Astrocyte of the cerebellum (primary cell): ENCODE measurements around the gene TYMS.

Experiments used
- DNase-seq: peaks from one replicate; pipeline ENCODE4 v3.0.0-alpha.2; 2011; ENCODE audit warnings: low read depth
- H3K4me3 ChIP-seq: 2 replicates; pipeline ENCODE4 v1.5.1; 2011; ENCODE audit warnings: mild to moderate bottlenecking, low read depth, low read length, moderate library complexity
- in situ Hi-C: cut with HindIII; loops from 2 replicates; pipeline ENCODE4 v1.10.0; 2017; ENCODE audit warnings: low sequenced_read_pairs
- TF ChIP-seq, protein P1 (sequence below): IDR thresholded peaks from 2 replicates; pipeline ENCODE4 v1.5.1; 2012; ENCODE audit warnings: low read length, low read depth, moderate library complexity, mild to moderate bottlenecking; ENCODE audit errors: missing control alignments

The TYMS gene

DNA sequence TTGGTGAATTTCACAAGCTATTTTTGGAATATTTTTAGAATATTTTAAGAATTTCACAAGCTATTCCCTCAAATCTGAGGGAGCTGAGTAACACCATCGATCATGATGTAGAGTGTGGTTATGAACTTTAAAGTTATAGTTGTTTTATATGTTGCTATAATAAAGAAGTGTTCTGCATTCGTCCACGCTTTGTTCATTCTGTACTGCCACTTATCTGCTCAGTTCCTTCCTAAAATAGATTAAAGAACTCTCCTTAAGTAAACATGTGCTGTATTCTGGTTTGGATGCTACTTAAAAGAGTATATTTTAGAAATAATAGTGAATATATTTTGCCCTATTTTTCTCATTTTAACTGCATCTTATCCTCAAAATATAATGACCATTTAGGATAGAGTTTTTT is 15.9 kb downstream of the TYMS start:
- no peak for DNase-seq
- H3K4me3 ChIP-seq: no peak overlapping the region
- in situ Hi-C loops: no loop called here
- TF ChIP-seq, protein P1, sequence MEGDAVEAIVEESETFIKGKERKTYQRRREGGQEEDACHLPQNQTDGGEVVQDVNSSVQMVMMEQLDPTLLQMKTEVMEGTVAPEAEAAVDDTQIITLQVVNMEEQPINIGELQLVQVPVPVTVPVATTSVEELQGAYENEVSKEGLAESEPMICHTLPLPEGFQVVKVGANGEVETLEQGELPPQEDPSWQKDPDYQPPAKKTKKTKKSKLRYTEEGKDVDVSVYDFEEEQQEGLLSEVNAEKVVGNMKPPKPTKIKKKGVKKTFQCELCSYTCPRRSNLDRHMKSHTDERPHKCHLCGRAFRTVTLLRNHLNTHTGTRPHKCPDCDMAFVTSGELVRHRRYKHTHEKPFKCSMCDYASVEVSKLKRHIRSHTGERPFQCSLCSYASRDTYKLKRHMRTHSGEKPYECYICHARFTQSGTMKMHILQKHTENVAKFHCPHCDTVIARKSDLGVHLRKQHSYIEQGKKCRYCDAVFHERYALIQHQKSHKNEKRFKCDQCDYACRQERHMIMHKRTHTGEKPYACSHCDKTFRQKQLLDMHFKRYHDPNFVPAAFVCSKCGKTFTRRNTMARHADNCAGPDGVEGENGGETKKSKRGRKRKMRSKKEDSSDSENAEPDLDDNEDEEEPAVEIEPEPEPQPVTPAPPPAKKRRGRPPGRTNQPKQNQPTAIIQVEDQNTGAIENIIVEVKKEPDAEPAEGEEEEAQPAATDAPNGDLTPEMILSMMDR: no peak

DNA sequence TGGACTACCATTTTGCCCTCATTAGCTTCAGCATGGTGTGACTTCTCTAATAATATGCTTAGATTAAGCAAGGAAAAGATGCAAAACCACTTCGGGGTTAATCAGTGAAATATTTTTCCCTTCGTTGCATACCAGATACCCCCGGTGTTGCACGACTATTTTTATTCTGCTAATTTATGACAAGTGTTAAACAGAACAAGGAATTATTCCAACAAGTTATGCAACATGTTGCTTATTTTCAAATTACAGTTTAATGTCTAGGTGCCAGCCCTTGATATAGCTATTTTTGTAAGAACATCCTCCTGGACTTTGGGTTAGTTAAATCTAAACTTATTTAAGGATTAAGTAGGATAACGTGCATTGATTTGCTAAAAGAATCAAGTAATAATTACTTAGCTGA is 16.3 kb downstream of the TYMS start:
- no peak for DNase-seq
- TF ChIP-seq, protein P1: no peak
- no peak overlapping the region for H3K4me3 ChIP-seq
- in situ Hi-C loops: no loop called here

GRCh38 chr18:675307-675706 is 17.9 kb downstream of the TYMS start:
- no peak overlapping the region for H3K4me3 ChIP-seq
- no peak for DNase-seq
- in situ Hi-C loops: no loop called here
- TF ChIP-seq, protein P1: no peak

DNA sequence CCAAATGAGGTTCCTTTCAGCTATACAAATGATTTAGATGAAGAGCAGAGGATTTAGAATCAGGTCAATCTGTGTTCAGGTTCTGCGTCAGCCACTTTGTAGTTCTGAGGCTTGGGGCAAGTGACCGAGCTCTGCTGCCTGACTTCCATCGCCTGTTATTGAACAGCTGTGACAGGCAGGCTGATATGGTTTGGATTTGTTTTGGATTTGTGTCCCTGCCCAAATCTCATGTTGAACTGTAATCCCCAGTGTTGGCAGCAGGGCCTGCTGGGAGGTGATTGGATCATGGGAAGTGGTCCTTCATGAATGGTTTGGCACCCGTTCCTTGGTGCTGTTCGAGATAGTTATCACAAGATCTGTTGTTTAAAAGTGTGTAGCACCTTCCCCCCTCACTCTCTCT is 18.6 kb downstream of the TYMS start:
- no peak for DNase-seq
- in situ Hi-C loops: no loop called here
- no peak overlapping the region for H3K4me3 ChIP-seq
- TF ChIP-seq, protein P1: no peak

GRCh38 chr18:676736-677135 is 19.3 kb downstream of the TYMS start:
- DNase-seq: no peak
- no peak overlapping the region for H3K4me3 ChIP-seq
- TF ChIP-seq, protein P1: no peak
- in situ Hi-C loops: no loop called here

- TF ChIP-seq, protein P1: no peak
- H3K4me3 ChIP-seq: no peak overlapping the region
- no peak for DNase-seq
- in situ Hi-C loops: no loop called here
Measured at GRCh38 chr18:677145-677544, 19.7 kb downstream of the TYMS start.

- no peak for DNase-seq
- TF ChIP-seq, protein P1: no peak
- H3K4me3 ChIP-seq: no peak overlapping the region
- in situ Hi-C loops: no loop called here
Measured at GRCh38 chr18:677951-678381, 20.5 kb downstream of the TYMS start.
